Effector CD4-positive, alpha-beta T cell (primary cell): ENCODE measurements around the gene NSUN6.
"Not testable (repeated sequence)": the region's sequence is repeated elsewhere in the genome, so short reads cannot be mapped to it uniquely, and the experiment has no call there.

Experiments
- DNase-seq: peaks from one replicate; pipeline ENCODE4 v3.0.0-alpha.2; 2020

Gene NSUN6

GRCh38 chr10:18659125-18659818, 7.9 kb upstream of the NSUN6 start, which contains the start of gene ARL5B:
Gene ARL5B, plus strand, starts transcription at chr10:18659431. Its CDS starts 207 bp downstream, at chr10:18659638.
- DNase-seq = peak; percentile 95

DNA sequence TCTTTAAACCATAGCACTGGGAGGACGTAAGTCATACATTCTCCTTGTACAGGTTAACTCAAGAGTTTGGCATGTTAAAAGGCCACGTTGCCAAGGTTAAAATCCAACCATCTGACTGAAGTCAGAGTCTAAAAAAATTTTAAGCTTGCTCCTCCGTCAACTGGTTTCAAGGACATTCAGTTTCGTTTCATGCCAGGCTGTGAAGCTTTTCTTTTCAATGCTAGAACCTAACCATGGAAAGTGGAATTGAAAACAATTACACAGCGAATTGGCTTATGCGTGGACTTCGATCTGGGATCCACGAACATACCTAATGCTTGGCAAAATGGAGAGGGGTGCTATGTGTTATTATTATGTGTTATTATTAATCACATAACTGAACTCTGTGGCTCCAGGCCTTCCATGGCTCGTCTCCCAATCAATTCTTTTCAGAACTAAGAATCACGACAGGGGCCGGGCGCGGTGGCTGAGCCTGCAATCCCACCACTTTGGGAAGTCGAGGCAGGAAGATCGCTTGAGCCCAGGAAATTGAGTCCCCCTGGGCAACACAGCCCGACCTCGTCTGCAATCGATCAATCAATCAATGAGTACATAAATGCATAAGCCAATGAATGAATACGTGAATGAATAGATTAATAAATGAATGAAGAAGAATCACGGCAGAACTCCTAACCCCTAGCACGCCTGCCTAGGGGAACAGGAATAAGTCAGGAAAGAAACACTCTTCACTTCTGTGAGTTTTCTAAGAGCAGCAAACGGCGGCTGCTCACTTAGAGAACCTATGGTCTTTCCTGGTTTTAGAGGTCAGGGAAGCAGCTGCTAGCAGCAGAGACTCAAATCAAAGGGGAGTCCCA, 7.1 kb upstream of the NSUN6 start:
- no peak for DNase-seq

- no peak for DNase-seq
Measured at GRCh38 chr10:18656724-18657123, 5.3 kb upstream of the NSUN6 start.

GRCh38 chr10:18653112-18653511, 1.7 kb upstream of the NSUN6 start:
- no peak for DNase-seq

DNA sequence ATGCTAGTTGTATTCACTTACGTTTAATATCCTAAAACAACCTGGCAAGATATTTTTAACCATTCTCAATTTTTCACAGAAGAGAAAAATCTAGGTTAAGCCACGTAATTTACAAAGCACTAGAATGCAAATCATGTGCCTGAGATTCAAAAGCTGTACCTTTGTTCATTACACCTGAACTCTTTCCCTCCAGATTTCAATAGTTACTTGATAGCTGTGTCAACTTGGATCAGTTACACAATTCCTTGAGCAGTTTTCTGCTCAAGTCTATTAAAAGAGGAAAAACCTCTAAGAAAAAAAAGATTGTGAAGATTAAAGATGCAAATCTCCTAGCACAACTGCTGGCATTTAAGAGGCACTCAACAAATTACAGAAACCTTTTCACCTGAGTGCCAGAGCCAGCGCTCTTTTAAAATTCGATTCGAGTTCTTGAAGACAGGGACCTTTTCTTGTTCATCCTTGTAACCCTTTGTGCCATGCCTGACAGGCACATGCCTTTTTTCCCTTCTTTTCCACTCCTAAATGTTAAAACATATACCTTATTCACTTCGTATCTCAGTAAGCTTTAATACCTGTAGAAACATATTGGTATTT, 886 bp downstream of the NSUN6 start:
- no peak for DNase-seq

- DNase-seq = no peak
Measured at GRCh38 chr10:18649364-18649959, 1.9 kb downstream of the NSUN6 start.

DNA sequence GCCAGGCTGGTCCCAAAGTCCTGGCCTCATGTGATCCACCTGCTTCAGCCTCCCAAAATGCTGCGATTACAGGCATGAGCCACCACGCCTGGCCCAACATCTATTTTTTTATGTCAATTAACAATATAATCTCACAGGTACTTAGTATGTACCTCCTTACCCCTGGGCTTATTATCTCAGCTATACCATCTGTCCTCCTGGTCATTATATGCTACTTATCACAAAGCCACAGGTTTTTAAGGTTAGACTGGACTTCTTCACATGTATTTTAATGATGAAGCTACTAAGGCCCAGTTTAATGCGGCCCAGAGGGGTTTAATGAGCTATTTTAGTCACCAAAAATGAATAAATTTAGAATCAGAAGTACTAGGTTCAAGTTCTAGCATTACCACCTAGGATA, 3.4 kb downstream of the NSUN6 start:
- no peak for DNase-seq

GRCh38 chr10:18647151-18647550, 4.2 kb downstream of the NSUN6 start:
- no peak for DNase-seq

DNA sequence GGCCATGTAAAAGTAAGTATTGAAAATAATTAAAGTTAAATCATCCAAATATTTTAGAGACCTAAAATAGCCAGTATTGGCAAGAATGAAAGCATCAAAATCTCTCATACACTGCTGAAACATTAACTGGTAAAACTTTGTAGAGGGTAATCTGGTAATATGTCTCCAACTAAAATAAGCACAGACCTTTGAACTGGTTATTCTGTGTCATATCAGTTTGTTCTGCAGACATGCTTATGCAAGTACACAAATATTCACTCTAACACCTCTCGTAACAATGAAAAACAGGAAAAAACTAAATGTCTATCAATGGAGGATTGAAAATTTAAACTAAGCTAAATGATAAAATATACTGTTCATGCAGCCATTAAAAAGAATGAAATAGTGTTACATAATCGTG, 11.7 kb downstream of the NSUN6 start:
- DNase-seq = not testable (repeated sequence)

DNA sequence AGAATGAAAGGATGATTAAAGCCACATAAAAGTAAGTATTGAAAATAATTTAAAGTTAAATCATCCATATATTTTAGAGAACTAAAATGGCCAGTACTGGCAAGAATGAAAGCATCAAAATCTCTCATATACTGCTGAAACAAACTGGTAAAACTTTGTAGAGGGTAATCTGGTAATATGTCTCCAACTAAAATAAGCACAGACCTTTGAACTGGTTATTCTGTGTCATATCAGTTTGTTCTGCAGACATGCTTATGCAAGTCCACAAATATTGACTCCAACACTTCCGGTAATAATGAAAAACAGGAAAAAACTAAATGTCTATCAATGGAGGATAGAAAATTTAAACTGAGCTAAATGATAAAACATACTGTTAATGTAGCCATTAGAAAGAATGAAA, 14.0 kb downstream of the NSUN6 start:
- not testable (repeated sequence) for DNase-seq

- DNase-seq = no peak
Measured at GRCh38 chr10:18635995-18636394, 15.4 kb downstream of the NSUN6 start.

- not testable (repeated sequence) for DNase-seq
Measured at GRCh38 chr10:18632500-18632899, 18.9 kb downstream of the NSUN6 start.

GRCh38 chr10:18627452-18628018, 23.9 kb downstream of the NSUN6 start:
- peak; percentile 62 for DNase-seq

DNA sequence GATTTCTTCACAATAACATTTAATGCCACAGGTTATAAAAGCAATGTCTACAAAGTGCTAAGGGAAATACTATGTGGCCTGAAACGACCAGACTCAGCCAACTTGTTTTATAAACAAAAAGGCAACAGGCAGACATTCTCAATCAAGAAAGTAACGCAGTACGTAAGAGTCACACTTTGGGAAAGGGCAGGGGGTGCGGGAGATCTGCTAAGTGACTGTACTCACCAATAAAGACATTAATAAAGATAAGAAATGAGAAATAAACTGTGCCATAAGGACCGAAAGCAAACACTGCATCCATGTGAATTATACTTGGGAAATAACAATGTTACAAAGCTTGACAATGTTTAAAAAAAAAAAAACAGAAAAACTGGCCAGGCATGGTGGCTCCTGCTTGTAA, 25.5 kb downstream of the NSUN6 start:
- DNase-seq = no peak

DNA sequence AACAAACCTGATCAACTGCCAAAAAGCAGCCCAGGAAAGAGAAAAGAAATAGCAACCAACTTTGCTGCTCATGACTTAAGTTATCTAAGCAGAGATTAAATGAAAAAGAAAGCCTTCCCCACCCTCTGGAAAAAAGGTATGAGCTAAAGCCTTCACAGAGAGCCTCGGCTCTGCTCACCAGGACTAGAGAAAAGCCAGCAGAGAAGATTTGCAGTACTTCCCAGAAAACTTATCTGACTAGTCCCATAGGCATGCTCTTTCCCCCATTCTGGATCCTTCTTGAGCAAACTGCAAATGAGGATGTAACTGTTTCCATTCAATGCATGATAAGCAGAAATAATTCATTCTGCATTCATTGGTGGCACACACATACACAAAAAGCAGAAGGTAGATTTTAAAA, 27.7 kb downstream of the NSUN6 start:
- not testable (repeated sequence) for DNase-seq

- no peak for DNase-seq
Measured at GRCh38 chr10:18620856-18621255, 30.5 kb downstream of the NSUN6 start.

DNA sequence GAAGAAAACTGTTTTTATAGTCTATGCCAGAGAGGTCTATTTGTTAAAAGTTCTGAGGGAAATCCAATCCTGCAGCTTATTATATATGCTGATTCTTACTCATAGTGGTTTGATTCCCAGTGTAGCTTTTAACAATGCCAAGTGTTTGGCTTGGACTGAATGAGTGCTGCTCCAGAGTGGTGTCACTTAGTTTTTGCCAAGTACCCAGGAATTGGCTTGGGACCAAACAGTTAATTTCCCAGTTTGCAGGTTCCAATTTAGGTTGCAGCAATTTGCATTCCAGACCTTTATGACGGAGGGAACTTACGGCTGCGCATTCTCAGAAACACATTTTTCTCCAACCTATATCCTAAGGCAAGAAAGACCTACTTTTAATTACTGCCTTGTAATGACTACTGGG, 32.4 kb downstream of the NSUN6 start:
- DNase-seq = no peak

DNA sequence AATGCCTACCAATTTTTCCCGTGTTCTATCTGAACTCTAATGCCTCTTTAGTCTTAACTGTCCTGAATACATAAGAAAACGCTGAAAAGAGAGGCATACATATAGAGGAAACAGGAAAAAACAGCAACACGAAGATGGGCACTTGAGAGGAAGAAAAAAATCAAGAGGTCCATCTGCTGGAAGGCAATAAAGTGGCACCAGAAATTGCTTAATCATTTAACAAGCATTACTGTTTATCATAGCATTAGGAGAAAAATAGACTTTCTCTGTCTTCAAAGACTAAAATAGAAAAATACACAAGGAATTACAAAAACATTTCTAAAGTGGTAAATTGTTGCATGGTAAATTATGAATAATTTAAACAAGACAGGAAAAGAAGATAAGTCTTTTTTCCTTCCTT, 35.0 kb downstream of the NSUN6 start:
- no peak for DNase-seq

- DNase-seq = no peak
Measured at GRCh38 chr10:18615618-18616017, 35.8 kb downstream of the NSUN6 start.

DNA sequence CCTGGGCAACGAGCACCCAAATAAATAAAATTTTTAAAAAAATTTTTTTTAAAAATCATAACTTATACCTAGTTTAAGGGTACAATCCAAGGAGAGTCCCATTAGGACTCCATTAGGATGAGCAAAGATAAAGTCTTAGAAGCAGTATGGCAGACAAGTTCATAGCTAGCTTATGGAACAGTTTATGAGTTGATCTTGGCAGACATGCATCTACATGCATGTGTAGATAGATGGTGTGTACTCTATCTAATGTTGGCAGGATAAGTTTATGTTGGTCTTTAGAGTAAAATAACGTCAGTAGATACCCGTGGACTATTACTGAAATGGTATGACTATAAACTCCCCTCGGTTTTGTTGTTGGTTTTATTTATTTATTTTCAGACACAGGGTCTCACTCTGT, 40.2 kb downstream of the NSUN6 start:
- DNase-seq = no peak

DNA sequence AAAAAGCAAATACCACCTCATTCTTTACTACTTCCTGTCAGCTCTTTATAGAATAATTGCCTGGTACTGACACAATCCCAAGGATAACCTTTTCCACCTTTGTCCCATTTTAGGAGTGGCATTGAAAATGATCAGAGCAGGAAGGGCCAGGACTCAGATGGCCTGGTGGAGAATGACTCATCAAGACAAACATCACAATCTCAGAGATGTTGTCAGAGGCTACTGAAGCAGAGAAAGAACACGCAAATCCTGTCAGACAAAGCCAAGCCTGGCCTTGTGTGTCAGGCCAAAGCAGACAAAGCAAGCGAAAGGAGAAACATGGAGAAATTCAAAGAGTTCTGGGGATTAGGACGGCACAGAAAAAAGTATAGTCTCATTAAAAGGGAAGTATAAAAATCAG, 40.9 kb downstream of the NSUN6 start:
- DNase-seq = no peak

DNA sequence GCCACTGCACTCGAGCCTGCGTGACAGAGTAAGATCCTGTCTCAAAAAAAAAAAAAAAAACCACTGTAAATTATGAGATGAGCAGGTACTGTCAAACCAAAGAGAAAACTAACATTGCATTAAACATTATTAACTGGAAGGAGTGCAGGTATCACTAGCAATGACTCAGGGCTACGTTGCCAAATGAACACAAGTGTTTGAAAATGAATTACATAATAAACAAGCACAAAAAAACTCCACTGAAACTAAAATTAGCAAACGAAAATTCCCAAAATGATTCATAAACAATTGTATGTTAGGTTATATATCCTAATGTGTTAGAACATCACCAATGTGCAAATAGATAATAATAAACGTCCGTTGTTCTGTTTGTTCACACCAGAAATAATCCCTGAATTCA, 42.8 kb downstream of the NSUN6 start:
- no peak for DNase-seq
